GM12874 (cell line): ENCODE results near the gene IL36B.

ENCODE experiments used
- CTCF ChIP-seq: IDR thresholded peaks from 2 replicates; pipeline ENCODE4 v1.5.1; 2011; ENCODE audit warnings: low read depth, mild to moderate bottlenecking, control low read depth, low read length, moderate library complexity; ENCODE audit not compliant: insufficient read depth

The IL36B gene

DNA sequence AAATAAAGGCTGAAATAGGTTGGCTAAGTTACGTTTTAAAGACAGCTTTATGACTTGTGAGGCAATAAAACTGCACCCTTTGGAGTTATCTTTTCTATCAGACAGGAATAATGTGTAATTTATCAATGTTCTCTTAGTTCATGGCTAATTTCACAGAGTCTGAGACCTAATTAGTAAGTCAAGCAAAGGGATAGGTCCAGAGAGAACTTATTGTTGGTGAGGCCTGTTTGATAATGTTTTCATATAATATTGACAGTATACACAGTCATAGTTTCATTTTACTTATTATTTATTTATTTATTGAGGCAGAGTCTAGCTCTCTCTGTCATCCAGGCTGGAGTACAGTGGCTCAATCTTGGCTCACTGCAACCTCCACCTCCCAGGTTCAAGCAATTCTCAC, 4.5 kb upstream of the IL36B start:
- no peak for TF ChIP-seq CTCF

DNA sequence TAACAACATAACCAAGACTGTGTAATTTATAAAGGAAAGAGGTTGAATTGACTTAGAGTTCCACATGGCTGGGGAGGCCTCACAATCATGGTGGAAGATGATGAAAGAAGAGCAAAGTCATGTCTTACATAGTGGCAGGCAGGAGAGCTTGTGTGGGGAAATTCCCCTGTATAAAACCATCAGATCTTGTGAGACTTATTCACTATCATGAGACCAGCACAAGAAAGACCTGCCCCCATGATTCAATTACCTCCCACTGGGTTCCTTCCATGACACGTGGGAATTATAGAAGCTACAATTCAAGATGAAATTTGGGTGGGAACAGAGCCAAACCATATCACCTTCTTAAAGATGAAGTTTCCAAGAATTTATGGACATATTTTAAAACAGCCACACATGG, 3.9 kb upstream of the IL36B start:
- TF ChIP-seq CTCF, result no peak

DNA sequence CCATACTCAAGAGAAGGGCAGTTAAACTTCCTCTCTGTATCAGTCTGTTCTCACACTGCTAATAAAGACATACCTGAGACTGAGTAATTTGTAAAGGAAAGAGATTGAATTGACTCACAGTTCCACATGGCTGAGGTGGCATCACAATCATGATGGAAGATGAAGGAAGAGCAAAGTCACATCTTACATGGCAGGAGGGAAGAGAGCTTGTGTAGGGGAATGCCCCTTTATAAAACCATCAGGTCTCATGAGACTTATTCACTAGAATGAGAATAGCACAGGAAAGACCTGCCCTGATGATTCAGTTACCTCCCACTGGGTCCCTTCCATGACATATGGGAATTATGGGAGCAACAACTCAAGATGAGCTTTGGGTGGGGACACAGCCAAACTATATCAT, 1.4 kb upstream of the IL36B start:
- no peak for TF ChIP-seq CTCF

DNA sequence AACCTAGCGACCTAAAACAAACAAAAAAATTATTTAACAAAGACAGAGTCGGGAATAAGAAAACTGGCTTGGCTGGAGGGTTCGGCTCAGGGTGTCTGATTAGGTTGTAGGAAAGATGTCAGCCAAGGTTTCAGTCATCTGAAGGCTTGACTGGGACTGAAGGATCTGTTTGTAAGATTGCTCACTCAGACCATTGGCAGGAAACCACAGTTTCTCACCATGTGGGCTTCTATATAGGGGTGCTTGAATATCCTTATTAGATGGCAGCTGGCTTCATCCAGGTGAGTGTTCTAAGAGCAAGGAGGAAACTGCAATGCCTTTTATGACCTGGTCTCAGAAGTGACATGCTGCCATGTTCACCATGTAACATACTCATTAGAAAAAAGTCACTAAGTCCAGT, 999 bp upstream of the IL36B start:
- no peak for TF ChIP-seq CTCF

GRCh38 chr2:113050921-113051895, 1.5 kb downstream of the IL36B start:
- no peak for TF ChIP-seq CTCF

DNA sequence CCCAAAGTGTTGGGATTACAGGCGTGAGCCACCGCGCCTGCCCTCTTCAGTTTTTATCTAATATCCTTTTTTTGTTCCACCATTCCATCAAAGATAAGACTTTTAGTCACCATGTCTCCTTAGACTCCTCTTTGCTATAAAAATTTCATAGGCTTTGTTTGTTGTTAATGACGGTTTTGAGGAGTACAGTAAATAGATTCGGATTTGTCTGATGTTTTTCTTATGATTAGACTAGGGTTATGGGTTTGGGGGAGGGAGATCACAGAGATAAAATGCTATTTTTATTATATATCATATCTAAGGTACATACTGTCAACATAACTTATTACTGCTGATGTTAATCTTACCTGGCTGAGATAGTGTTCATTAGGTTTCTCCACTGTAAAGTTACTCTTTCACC, 6.2 kb downstream of the IL36B start:
- no peak for TF ChIP-seq CTCF

- TF ChIP-seq CTCF, result peak; percentile 24; the same call in 1 of the 2 replicates
Observed at GRCh38 chr2:113041871-113042270, 10.8 kb downstream of the IL36B start.
